Keratinocyte (primary cell): ENCODE measurements around the gene ARL17B. TPM values are rescaled to one million over a fixed set of nuclear protein-coding genes. Genes with fewer than 3 reads are reported as not detected.
"Not testable (repeated sequence)": the region's sequence is repeated elsewhere in the genome, so short reads cannot be mapped to it uniquely, and the experiment has no call there.

Experiments used
- DNase-seq: peaks from one replicate; pipeline ENCODE4 v3.0.0-alpha.2; 2011; ENCODE audit warnings: low read depth, missing footprints, low spot score
- FAIRE-seq: peaks from 2 replicates; lab custom pipeline; 2011; peaks lifted over from hg19 to GRCh38; lab: Jason Lieb, UNC
- H2AFZ ChIP-seq: 2 replicates; pipeline ENCODE4 v1.6.0; 2012; ENCODE audit warnings: low read length, control low read depth, inconsistent platforms; ENCODE audit not compliant: control insufficient read depth
- H3K27ac ChIP-seq: 2 replicates; pipeline ENCODE4 v1.5.1; 2011; ENCODE audit warnings: low read length; ENCODE audit not compliant: control insufficient read depth, insufficient read depth
- H3K27me3 ChIP-seq: 3 replicates; pipeline ENCODE4 v1.6.0; 2011; ENCODE audit warnings: low read length; ENCODE audit not compliant: control insufficient read depth, insufficient read depth; ENCODE audit errors: extremely low read depth
- H3K36me3 ChIP-seq, 2 experiments: 2 replicates in 1 of 2; 3 replicates in 1 of 2; pipeline ENCODE4 v1.5.1; 2011; ENCODE audit warnings: low read length in 2 of 2, mild to moderate bottlenecking in 1 of 2; ENCODE audit not compliant: control insufficient read depth in 2 of 2, insufficient read depth in 2 of 2; ENCODE audit errors: extremely low read depth in 1 of 2
- H3K4me1 ChIP-seq: 3 replicates; pipeline ENCODE4 v1.5.1; 2011; ENCODE audit warnings: low read length; ENCODE audit not compliant: control insufficient read depth, insufficient read depth; ENCODE audit errors: extremely low read depth
- H3K4me2 ChIP-seq: 3 replicates; pipeline ENCODE4 v1.6.0; 2011; ENCODE audit warnings: low read depth, low read length; ENCODE audit not compliant: control insufficient read depth, insufficient read depth; ENCODE audit errors: extremely low read depth
- H3K4me3 ChIP-seq, 3 experiments: fragments of 200-600 bp in 1 of 3; sonication (generic) in 1 of 3; 2 replicates in 2 of 3; 3 replicates in 1 of 3; pipeline ENCODE4 v1.5.1; 2011 to 2016; ENCODE audit warnings: low read length in 3 of 3, mild to moderate bottlenecking in 3 of 3, control low read depth in 2 of 3, inconsistent platforms in 1 of 3, low read depth in 1 of 3, mixed read lengths in 1 of 3, mixed run types in 1 of 3, moderate library complexity in 1 of 3; ENCODE audit not compliant: control insufficient read depth in 2 of 3, insufficient read depth in 2 of 3; ENCODE audit errors: extremely low read depth in 1 of 3
- H3K79me2 ChIP-seq: 2 replicates; pipeline ENCODE4 v1.6.0; 2012; ENCODE audit warnings: low read length; ENCODE audit not compliant: control insufficient read depth, insufficient read depth
- H3K9ac ChIP-seq: 3 replicates; pipeline ENCODE4 v1.6.0; 2011; ENCODE audit warnings: low read length; ENCODE audit not compliant: control insufficient read depth, insufficient read depth; ENCODE audit errors: extremely low read depth
- H3K9me1 ChIP-seq: 3 replicates; pipeline ENCODE4 v1.6.0; 2011; ENCODE audit warnings: low read length; ENCODE audit not compliant: control insufficient read depth, insufficient read depth; ENCODE audit errors: extremely low read depth
- H3K9me3 ChIP-seq: 2 replicates; pipeline ENCODE4 v1.5.1; 2012; ENCODE audit warnings: low read depth, low read length; ENCODE audit not compliant: control insufficient read depth
- H4K20me1 ChIP-seq: 3 replicates; pipeline ENCODE4 v1.6.0; 2011; ENCODE audit warnings: low read length; ENCODE audit not compliant: control insufficient read depth, insufficient read depth; ENCODE audit errors: extremely low read depth
- dilution Hi-C: fragments of 300-500 bp; cut with MboI; formaldehyde crosslinking; loops from one replicate; pipeline ENCODE4 v1.7.0; 2020; ENCODE audit warnings: low sequenced_read_pairs; ENCODE audit not compliant: extremely low pct_ligation_motif_present
- polyA plus RNA-seq, 5 experiments: library from polyadenylated mRNA; depleted of rRNA in 3 of 5; stranded (reverse) in 3 of 5; stranded (forward) in 1 of 5; unstranded in 1 of 5; fragments of >200 nt; gene quantifications; 1 replicate in 1 of 5; 2 replicates in 3 of 5; 3 replicates in 1 of 5; pipeline versions ENCODE4 v1.2.1 to v1.2.3, GENCODE V29; 2011 to 2012; ENCODE audit warnings: missing spikeins in 2 of 5, low read depth in 1 of 5, low replicate concordance in 1 of 5
- small RNA-seq, 3 experiments: library from RNA; depleted of rRNA; stranded (forward); fragments of <200 nt; gene quantifications; one replicate each; pipeline ENCODE3, GENCODE V24; 2012; ENCODE audit warnings: low read depth in 3 of 3, low replicate concordance in 1 of 3; ENCODE audit not compliant: insufficient read length in 3 of 3

Gene ARL17B
- polyA plus RNA-seq, 1 donor (not counting 4 experiments of a cell fraction or from before 2014, with no cell fraction given), result 9.7 TPM

GRCh38 chr17:46224864-46225263 lies 136.7 kb downstream of the ARL17B start:
- H3K4me2 ChIP-seq, H4K20me1 ChIP-seq, H3K9me3 ChIP-seq, H3K27ac ChIP-seq, H3K4me1 ChIP-seq, FAIRE-seq, H3K79me2 ChIP-seq, H3K27me3 ChIP-seq, H3K36me3 ChIP-seq, H3K9me1 ChIP-seq, dilution Hi-C loops, DNase-seq, H2AFZ ChIP-seq: not testable (repeated sequence)
- Histone ChIP-seq H3K4me3 (peak overlapping the region in 2 of 3 experiments; percentile 45 to 54), H3K9ac (peak overlapping the region; percentile 50)

Small RNA genes lying within 50 kb of the gene (small RNA-seq; reads per million reads assigned to genes)
- 0 reads per million in 3 experiments for gene RN7SL656P

Other genes with a start within 250 kb of the ARL17B start
- gene KANSL1, start 168.3 kb downstream of the ARL17B start, polyA plus RNA-seq, result 10.2 to 17.6 TPM (median 13.7 TPM) in 3 replicates
- gene LRRC37A, start 66.6 kb downstream of the ARL17B start, polyA plus RNA-seq, result 0.79 to 2.3 TPM (median 1.7 TPM) in 3 replicates
- 4.6 to 6.2 TPM (median 6.1 TPM) in 3 replicates for gene LRRC37A2, start 150.7 kb upstream of the ARL17B start, polyA plus RNA-seq
- 4.0 to 9.1 TPM (median 7.0 TPM) in 3 replicates for gene ARL17A, start 217.9 kb upstream of the ARL17B start, polyA plus RNA-seq
- gene NSF, start 228.9 kb upstream of the ARL17B start, polyA plus RNA-seq, result 24.6 to 32.3 TPM (median 29.7 TPM) in 3 replicates